Measurements from ENCODE around the gene SRPK3.

GRCh38 chrX:153784325-153784967 lies 3.6 kb downstream of the SRPK3 start:
- no peak for TF ChIP-seq CTCF (IDR thresholded peaks at IDR 0.05)
- no peak for TF ChIP-seq ZFX (IDR thresholded peaks at IDR 0.05; ENCODE audit: borderline replicate concordance)
